GM19238 (cell line): ENCODE data around the gene ASAP3.
"Not testable (repeated sequence)": the region's sequence is repeated elsewhere in the genome, so short reads cannot be mapped to it uniquely, and the experiment has no call there.

Source experiments
- DNase-seq: peaks from one replicate; pipeline ENCODE4 v3.0.0; 2011; ENCODE audit warnings: low spot score; ENCODE audit not compliant: insufficient read length

The ASAP3 gene

GRCh38 chr1:23515905-23516304 lies 31.9 kb upstream of the ASAP3 start:
- no peak for DNase-seq

GRCh38 chr1:23514111-23514679 lies 30.2 kb upstream of the ASAP3 start:
- DNase-seq, result no peak

- no peak for DNase-seq
These were observed 25.9 kb upstream of the ASAP3 start for GRCh38 chr1:23509896-23510295.

GRCh38 chr1:23506376-23507107 lies 22.6 kb upstream of the ASAP3 start:
- no peak for DNase-seq

GRCh38 chr1:23505851-23506250 lies 21.9 kb upstream of the ASAP3 start:
- no peak for DNase-seq

- not testable (repeated sequence) for DNase-seq
These were observed 20.2 kb upstream of the ASAP3 start for GRCh38 chr1:23504156-23504555.

- no peak for DNase-seq
These were observed 19.0 kb upstream of the ASAP3 start for GRCh38 chr1:23502951-23503350.

- no peak for DNase-seq
These were observed 16.5 kb upstream of the ASAP3 start for GRCh38 chr1:23500466-23500865.

GRCh38 chr1:23497777-23498439 lies 13.9 kb upstream of the ASAP3 start:
- no peak for DNase-seq

GRCh38 chr1:23496490-23497181 lies 12.7 kb upstream of the ASAP3 start:
- no peak for DNase-seq

- not testable (repeated sequence) for DNase-seq
These were observed 10.9 kb upstream of the ASAP3 start for GRCh38 chr1:23494836-23495235.

- DNase-seq, result not testable (repeated sequence)
These were observed 8.8 kb upstream of the ASAP3 start for GRCh38 chr1:23492776-23493175.

GRCh38 chr1:23492132-23492720 lies 8.2 kb upstream of the ASAP3 start:
- no peak for DNase-seq

GRCh38 chr1:23489842-23490241 lies 5.9 kb upstream of the ASAP3 start:
- DNase-seq, result no peak

- DNase-seq, result no peak
These were observed 988 bp upstream of the ASAP3 start for GRCh38 chr1:23485002-23485332.

- peak; percentile 83 for DNase-seq
These were observed 448 bp upstream of the ASAP3 start for GRCh38 chr1:23484253-23485001.

GRCh38 chr1:23481904-23482303 lies 2.1 kb downstream of the ASAP3 start:
- DNase-seq, result no peak

GRCh38 chr1:23481026-23481597 lies 2.9 kb downstream of the ASAP3 start:
- DNase-seq, result no peak

GRCh38 chr1:23480187-23481025 lies 3.6 kb downstream of the ASAP3 start:
- no peak for DNase-seq

GRCh38 chr1:23479666-23479941 lies 4.4 kb downstream of the ASAP3 start:
- no peak for DNase-seq
